SH-SY5Y (cell line): Measurements from ENCODE around the gene FGF11.

Experiments
- GATA2 ChIP-seq: IDR thresholded peaks from 2 replicates; pipeline ENCODE4 v1.6.1; 2011; ENCODE audit warnings: mild to moderate bottlenecking, low read depth, low read length
- GATA3 ChIP-seq: IDR thresholded peaks from 2 replicates; pipeline ENCODE4 v1.6.1; 2011; ENCODE audit warnings: low read depth, mild to moderate bottlenecking, low read length, moderate library complexity

DNA sequence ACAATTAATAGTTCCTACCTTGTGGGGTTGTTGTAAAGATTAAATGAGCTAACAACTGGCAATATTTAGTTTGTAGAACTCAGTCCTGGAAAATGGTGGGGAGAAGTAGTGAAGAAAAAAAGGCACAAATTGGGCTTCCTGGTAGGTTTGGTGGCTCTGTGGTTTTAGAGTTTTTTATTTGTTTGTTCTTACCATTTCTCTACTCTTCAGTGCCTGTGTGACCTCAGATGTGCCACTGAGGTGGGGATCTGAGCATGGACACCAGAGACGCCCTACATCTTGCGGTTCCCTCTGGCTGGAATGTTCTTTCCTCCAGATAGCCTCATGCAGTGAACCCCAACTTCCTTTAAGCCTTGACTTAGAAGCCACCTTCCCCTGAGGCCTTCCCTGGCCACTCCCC is 32.4 kb downstream of the FGF11 start:
- TF ChIP-seq GATA2 (no peak), GATA3 (no peak)
